CD14-positive monocyte (primary cell): Measurements from ENCODE around the gene MARVELD3. TPM values are rescaled to one million over a fixed set of nuclear protein-coding genes. Genes with fewer than 3 reads are reported as not detected.
"Not testable (repeated sequence)": the region's sequence is repeated elsewhere in the genome, so short reads cannot be mapped to it uniquely, and the experiment has no call there.

Experiments used
- DNase-seq, 3 donors: peaks; one replicate each; pipeline ENCODE4 v3.0.0-alpha.2; 2011 to 2022
- H2AFZ ChIP-seq: 2 replicates; pipeline ENCODE4 v1.6.0; 2012; ENCODE audit warnings: mild to moderate bottlenecking, low read depth, low read length, inconsistent platforms; ENCODE audit not compliant: insufficient read depth, poor library complexity, severe bottlenecking
- H3K27ac ChIP-seq, 2 donors: 1 replicate in 1 of 2; 2 replicates in 1 of 2; pipeline ENCODE4 v1.5.1; 2012 to 2013; ENCODE audit warnings: low read length in 2 of 2, control low read depth in 1 of 2, inconsistent platforms in 1 of 2, low read depth in 1 of 2, mild to moderate bottlenecking in 1 of 2
- H3K27me3 ChIP-seq, 2 donors: one replicate each; pipeline versions ENCODE4 v1.6.0 to v1.6.1; 2011 to 2013; ENCODE audit warnings: low read length in 2 of 2; ENCODE audit not compliant: control insufficient read depth in 2 of 2, insufficient read depth in 2 of 2
- H3K36me3 ChIP-seq, 2 donors: replicated peaks in 1 of 2; 1 replicate in 1 of 2; 2 replicates in 1 of 2; pipeline versions ENCODE4 v1.5.1 to v1.6.1; 2012 to 2013; ENCODE audit warnings: low read length in 2 of 2, control low read depth in 1 of 2, inconsistent platforms in 1 of 2, mild to moderate bottlenecking in 1 of 2; ENCODE audit not compliant: insufficient read depth in 2 of 2, control insufficient read depth in 1 of 2
- H3K4me1 ChIP-seq, 2 donors: 1 replicate in 1 of 2; 2 replicates in 1 of 2; pipeline versions ENCODE4 v1.5.1 to v1.6.1; 2012 to 2013; ENCODE audit warnings: low read length in 2 of 2, control low read depth in 1 of 2, inconsistent platforms in 1 of 2, mild to moderate bottlenecking in 1 of 2, moderate library complexity in 1 of 2; ENCODE audit not compliant: insufficient read depth in 2 of 2, control insufficient read depth in 1 of 2
- H3K4me2 ChIP-seq: replicated peaks from 2 replicates; pipeline ENCODE3; 2012; ENCODE audit warnings: low read length, moderate library complexity, mild to moderate bottlenecking; ENCODE audit not compliant: poor library complexity, severe bottlenecking; ENCODE audit errors: extremely low read depth
- H3K4me3 ChIP-seq, 3 experiments: fragments of 200-600 bp in 1 of 3; sonication (generic) in 1 of 3; replicated peaks in 1 of 3; 1 replicate in 2 of 3; 2 replicates in 1 of 3; pipeline ENCODE4 v1.5.1; 2011 to 2013; ENCODE audit warnings: low read length in 3 of 3, mild to moderate bottlenecking in 3 of 3, control low read depth in 2 of 3, low read depth in 2 of 3, inconsistent platforms in 1 of 3, moderate library complexity in 1 of 3
- H3K79me2 ChIP-seq: 2 replicates; pipeline ENCODE4 v1.6.0; 2012; ENCODE audit warnings: mild to moderate bottlenecking, control low read depth, inconsistent platforms, low read length, moderate library complexity; ENCODE audit not compliant: insufficient read depth
- H3K9ac ChIP-seq: 2 replicates; pipeline ENCODE4 v1.6.0; 2017; ENCODE audit warnings: low read length, mild to moderate bottlenecking; ENCODE audit not compliant: insufficient read depth, poor library complexity, severe bottlenecking
- H3K9me3 ChIP-seq, 2 donors: replicated peaks in 1 of 2; 1 replicate in 1 of 2; 2 replicates in 1 of 2; pipeline versions ENCODE4 v1.5.1 to v1.6.1; 2012 to 2013; ENCODE audit warnings: low read length in 2 of 2, control low read depth in 1 of 2; ENCODE audit not compliant: control insufficient read depth in 1 of 2, insufficient read depth in 1 of 2
- H4K20me1 ChIP-seq: 2 replicates; pipeline ENCODE4 v1.6.0; 2012; ENCODE audit warnings: mild to moderate bottlenecking, low read length, control low read depth, moderate library complexity; ENCODE audit not compliant: insufficient read depth
- H3K27ac Mint-ChIP-seq, 7 donors: one replicate each; pipeline ENCODE4 v1.8.0; 2020; ENCODE audit warnings: mild to moderate bottlenecking in 7 of 7, mixed read lengths in 7 of 7, moderate library complexity in 6 of 7, inconsistent platforms in 2 of 7
- H3K27me3 Mint-ChIP-seq, 3 donors: one replicate each; pipeline ENCODE4 v1.8.0; 2021 to 2022; ENCODE audit warnings: low read depth in 3 of 3, mild to moderate bottlenecking in 3 of 3, mixed read lengths in 3 of 3, moderate library complexity in 3 of 3, inconsistent platforms in 1 of 3
- H3K36me3 Mint-ChIP-seq, 2 donors: one replicate each; pipeline ENCODE4 v1.8.0; 2020; ENCODE audit warnings: mixed read lengths in 2 of 2, inconsistent platforms in 1 of 2, mild to moderate bottlenecking in 1 of 2
- H3K4me1 Mint-ChIP-seq: one replicate; pipeline ENCODE4 v1.8.0; 2020; ENCODE audit warnings: mild to moderate bottlenecking, mixed read lengths
- H3K4me3 Mint-ChIP-seq, 2 donors: one replicate each; pipeline ENCODE4 v1.8.0; 2020; ENCODE audit warnings: mild to moderate bottlenecking in 2 of 2, mixed read lengths in 2 of 2, moderate library complexity in 1 of 2
- H3K9me3 Mint-ChIP-seq, 7 donors: one replicate each; pipeline ENCODE4 v1.8.0; 2020 to 2022; ENCODE audit warnings: mixed read lengths in 7 of 7, mild to moderate bottlenecking in 6 of 7, moderate library complexity in 6 of 7, inconsistent platforms in 2 of 7
- WGBS: methylation state at CpG from one replicate; pipeline ENCODE4 v1.1.5; 2013; ENCODE audit warnings: missing lambda C conversion rate; ENCODE audit not compliant: insufficient coverage; 5-methylcytosine and 5-hydroxymethylcytosine counted together
- intact Hi-C, 2 donors: fragments of 100-400 bp; cut with micrococcal nuclease; formaldehyde crosslinking; loops; one replicate each; pipeline versions ENCODE4 v1.15.0 to v1.15.1; 2023
- polyA plus RNA-seq, 3 donors: library from polyadenylated mRNA; depleted of rRNA in 1 of 3; unstranded in 2 of 3; stranded (reverse) in 1 of 3; fragments of 300-500 nt in 2 of 3; fragments of >200 nt in 1 of 3; fragmentation: Illumina TruSeq in 2 of 3; gene quantifications; 1 replicate in 2 of 3; 2 replicates in 1 of 3; pipeline ENCODE4 v1.2.3, GENCODE V29; 2012 to 2021
- TF ChIP-seq, protein P1 (sequence below): fragments of 200-600 bp; IDR thresholded peaks from one replicate; pipeline ENCODE4 v1.8.0; 2022; ENCODE audit warnings: antibody characterized with exemption, mild to moderate bottlenecking

MARVELD3 gene
- polyA plus RNA-seq, 3 donors, result 0.12 TPM; not detected in 2

DNA sequence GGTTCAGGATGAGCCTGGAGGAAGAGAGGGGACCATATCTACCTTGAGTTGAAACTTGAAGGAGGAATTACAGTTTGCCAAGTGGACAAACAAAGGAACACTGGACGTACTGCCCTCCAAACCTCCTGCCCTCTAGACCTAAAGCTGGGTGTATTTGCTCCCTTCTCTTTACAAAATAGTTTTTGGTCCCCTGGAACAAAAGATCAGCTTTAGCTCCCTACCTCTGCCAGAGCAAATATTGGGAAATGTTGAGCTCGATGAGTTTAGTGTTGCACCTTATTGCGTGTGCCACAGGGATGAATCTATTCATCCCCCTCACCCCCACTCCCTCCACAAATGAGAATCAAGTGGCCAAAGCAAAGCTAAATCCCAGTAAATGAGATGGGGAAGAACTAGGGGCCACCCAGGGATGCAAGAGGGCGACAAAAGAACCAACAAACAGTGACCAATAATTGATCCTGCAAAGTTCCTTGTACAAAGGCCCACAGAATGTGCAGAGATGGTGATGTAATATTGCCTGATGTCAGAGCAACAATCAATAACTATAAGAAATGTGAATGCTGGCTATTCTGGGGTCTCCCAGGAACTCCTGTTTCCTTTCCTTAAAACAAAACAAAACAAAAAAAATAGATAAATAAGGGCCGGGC, 31.9 kb upstream of the MARVELD3 start:
- H3K4me2 ChIP-seq, result no peak overlapping the region
- H3K27me3 ChIP-seq, result no peaks in the 10 kb centered on the region
- no peak overlapping the region for H3K4me3 ChIP-seq
- no peak overlapping the region for H3K9ac ChIP-seq
- DNase-seq, result no peak
- H3K4me1 ChIP-seq, result no peaks in the 10 kb centered on the region
- H3K27ac ChIP-seq, result no peak overlapping the region
- Mint-ChIP-seq H3K4me3 (no peak overlapping the region), H3K27me3 (peaks cover 6 to 14% (median 14%) of the 10 kb centered on the region in 3 donors), H3K27ac (no peak overlapping the region), H3K9me3 (peaks cover 0 to 4% (median 2%) of the 10 kb centered on the region in 7 donors), H3K4me1 (no peaks in the 10 kb centered on the region), H3K36me3 (no peaks in the 10 kb centered on the region)
- no peak overlapping the region for H2AFZ ChIP-seq
- no peaks in the 10 kb centered on the region for H4K20me1 ChIP-seq
- H3K79me2 ChIP-seq, result no peaks in the 10 kb centered on the region
- intact Hi-C loops, result no loop called here
- WGBS, result 100% methylated on average over 1 of the region's 5 CpGs
- H3K9me3 ChIP-seq, result no peaks in the 10 kb centered on the region
- H3K36me3 ChIP-seq, result no peaks in the 10 kb centered on the region
- TF ChIP-seq, protein P1, sequence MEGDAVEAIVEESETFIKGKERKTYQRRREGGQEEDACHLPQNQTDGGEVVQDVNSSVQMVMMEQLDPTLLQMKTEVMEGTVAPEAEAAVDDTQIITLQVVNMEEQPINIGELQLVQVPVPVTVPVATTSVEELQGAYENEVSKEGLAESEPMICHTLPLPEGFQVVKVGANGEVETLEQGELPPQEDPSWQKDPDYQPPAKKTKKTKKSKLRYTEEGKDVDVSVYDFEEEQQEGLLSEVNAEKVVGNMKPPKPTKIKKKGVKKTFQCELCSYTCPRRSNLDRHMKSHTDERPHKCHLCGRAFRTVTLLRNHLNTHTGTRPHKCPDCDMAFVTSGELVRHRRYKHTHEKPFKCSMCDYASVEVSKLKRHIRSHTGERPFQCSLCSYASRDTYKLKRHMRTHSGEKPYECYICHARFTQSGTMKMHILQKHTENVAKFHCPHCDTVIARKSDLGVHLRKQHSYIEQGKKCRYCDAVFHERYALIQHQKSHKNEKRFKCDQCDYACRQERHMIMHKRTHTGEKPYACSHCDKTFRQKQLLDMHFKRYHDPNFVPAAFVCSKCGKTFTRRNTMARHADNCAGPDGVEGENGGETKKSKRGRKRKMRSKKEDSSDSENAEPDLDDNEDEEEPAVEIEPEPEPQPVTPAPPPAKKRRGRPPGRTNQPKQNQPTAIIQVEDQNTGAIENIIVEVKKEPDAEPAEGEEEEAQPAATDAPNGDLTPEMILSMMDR, result no peak

DNA sequence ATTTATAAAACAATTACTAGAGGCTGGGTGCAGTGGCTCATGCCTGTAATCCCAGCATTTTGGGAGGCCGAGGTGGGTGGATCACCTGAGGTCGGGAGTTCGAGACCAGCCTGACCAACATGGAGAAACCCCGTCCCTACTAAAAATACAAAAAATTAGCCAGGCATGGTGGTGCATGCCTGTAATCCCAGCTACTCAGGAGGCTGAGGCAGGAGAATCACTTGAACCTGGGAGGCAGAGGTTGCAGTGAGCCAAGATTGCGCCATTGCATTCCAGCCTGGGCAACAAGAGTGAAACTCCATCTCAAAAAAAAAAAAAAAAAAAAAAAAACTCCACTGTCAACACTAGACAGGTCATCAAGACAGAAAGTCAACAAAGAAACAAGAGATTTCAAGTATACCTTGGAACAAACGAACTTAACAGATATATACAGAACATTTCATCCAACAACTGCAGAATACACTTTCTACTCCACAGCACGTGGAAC, 30.6 kb upstream of the MARVELD3 start:
- H3K36me3 ChIP-seq, H3K4me1 Mint-ChIP-seq, H3K4me3 Mint-ChIP-seq, H4K20me1 ChIP-seq, H3K36me3 Mint-ChIP-seq, H2AFZ ChIP-seq, H3K9ac ChIP-seq, intact Hi-C loops, H3K9me3 Mint-ChIP-seq, H3K27me3 ChIP-seq, H3K79me2 ChIP-seq, H3K27ac Mint-ChIP-seq, H3K4me1 ChIP-seq, DNase-seq, H3K4me2 ChIP-seq, H3K9me3 ChIP-seq, H3K4me3 ChIP-seq, H3K27ac ChIP-seq: not testable (repeated sequence)
- WGBS, result no CpG with 5 or more reads among the region's 7 CpGs
- H3K27me3 Mint-ChIP-seq, result peaks cover 6 to 15% (median 14%) of the 10 kb centered on the region in 3 donors

DNA sequence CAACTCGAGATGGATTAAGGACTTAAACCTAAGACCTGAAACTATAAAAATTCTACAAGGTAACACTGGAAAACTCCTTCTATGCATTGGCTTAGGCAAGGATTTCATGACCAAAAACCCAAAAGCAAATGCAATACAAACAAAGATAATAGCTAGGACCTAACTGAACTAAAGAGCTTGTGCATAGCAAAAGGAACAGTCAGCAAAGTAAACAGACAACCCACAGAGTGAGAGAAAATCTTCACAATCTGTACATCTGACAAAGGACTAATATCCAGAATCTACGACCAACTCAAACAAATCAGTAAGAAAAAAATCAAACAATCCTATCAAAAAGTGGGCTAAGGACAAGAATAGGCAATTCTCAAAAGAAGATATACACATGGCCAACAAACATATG, 27.6 kb upstream of the MARVELD3 start:
- H3K4me3 Mint-ChIP-seq, H3K4me1 Mint-ChIP-seq: not testable (repeated sequence)

More for the DNA sequence above, 27.6 kb upstream of the MARVELD3 start:
- H3K27ac Mint-ChIP-seq, H3K36me3 ChIP-seq, DNase-seq, H3K4me3 ChIP-seq, H3K4me1 ChIP-seq, intact Hi-C loops, H3K9me3 ChIP-seq, H3K4me2 ChIP-seq, H3K79me2 ChIP-seq, H3K9ac ChIP-seq, H3K27me3 ChIP-seq, H3K9me3 Mint-ChIP-seq, H2AFZ ChIP-seq, H3K27ac ChIP-seq, H3K36me3 Mint-ChIP-seq, H4K20me1 ChIP-seq: not testable (repeated sequence)
- WGBS, result 80% methylated on average over 1 of the region's 2 CpGs
- peaks cover 4 to 14% (median 12%) of the 10 kb centered on the region in 3 donors for H3K27me3 Mint-ChIP-seq
